ENCODE results near the gene CSK. TPM values are rescaled to one million over a fixed set of nuclear protein-coding genes. Genes with fewer than 3 reads are reported as not detected.

CSK gene
- polyA plus RNA-seq, 2 of the 4 experiments (the other 2 are of a cell fraction) = 17.8 to 63.0 TPM

DNA sequence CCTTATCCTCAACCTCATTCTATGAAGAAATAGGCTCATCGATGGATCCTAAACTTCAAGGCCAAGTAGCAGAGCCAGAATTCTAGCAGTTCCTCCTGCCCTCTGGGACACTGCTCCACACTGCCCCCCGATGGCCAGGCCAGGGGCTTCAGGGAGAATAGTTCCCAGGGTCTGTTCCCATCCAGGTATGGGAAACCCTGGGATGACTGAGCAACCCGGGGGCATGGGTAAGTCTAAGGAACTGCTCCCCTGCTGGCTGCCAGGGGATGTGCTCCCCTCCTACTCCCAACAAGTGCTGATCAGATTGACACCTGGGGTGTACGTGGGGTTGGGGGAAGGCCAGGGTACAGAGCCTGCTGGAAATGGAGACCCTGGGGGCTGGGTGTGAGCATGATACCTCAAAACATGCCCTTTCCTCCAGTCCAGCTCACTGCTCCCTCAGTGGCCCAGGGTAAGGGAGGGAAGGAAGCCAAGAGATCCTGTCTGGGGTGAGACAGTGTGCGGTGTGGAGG lies 53.5 kb downstream of the CSK start:
- TF ChIP-seq, protein P1, sequence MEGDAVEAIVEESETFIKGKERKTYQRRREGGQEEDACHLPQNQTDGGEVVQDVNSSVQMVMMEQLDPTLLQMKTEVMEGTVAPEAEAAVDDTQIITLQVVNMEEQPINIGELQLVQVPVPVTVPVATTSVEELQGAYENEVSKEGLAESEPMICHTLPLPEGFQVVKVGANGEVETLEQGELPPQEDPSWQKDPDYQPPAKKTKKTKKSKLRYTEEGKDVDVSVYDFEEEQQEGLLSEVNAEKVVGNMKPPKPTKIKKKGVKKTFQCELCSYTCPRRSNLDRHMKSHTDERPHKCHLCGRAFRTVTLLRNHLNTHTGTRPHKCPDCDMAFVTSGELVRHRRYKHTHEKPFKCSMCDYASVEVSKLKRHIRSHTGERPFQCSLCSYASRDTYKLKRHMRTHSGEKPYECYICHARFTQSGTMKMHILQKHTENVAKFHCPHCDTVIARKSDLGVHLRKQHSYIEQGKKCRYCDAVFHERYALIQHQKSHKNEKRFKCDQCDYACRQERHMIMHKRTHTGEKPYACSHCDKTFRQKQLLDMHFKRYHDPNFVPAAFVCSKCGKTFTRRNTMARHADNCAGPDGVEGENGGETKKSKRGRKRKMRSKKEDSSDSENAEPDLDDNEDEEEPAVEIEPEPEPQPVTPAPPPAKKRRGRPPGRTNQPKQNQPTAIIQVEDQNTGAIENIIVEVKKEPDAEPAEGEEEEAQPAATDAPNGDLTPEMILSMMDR (IDR thresholded peaks at IDR 0.05) = peak; percentile 72
- TF ChIP-seq RCOR1 (IDR thresholded peaks at IDR 0.05; ENCODE audit: low read depth, low read length) (no peak), CHD2 (IDR thresholded peaks at IDR 0.05; ENCODE audit: low read length, partially characterized antibody) (peak; percentile 13), RAD21 (conservative IDR thresholded peaks at IDR 0.05 in 1 of 2, IDR thresholded peaks at IDR 0.05 in 1 of 2) (peak; percentile 48 to 57; a peak in 4 of 5 replicates), SMC3 (IDR thresholded peaks at IDR 0.05) (peak; percentile 58)
- 39% methylated on average over 5 of the region's 5 CpGs for WGBS (ENCODE audit: missing lambda C conversion rate)
- no peak overlapping the region for H3K27ac ChIP-seq
- no peaks in the 10 kb centered on the region for H3K4me1 ChIP-seq
- DNase-seq (ENCODE audit: low read depth in 1 of 2, low spot score in 1 of 2) (peak; percentile 80 to 96), FAIRE-seq (peak; percentile 28), ATAC-seq (peak; percentile 70 to 91)
- ChIA-PET CTCF (interaction anchor here (0.7 to 66.7 kb wide), 4 partner anchors 9 to 115 kb away, joined by 3 to 1908 read pairs (median 10); partner anchors contain the start of genes CPLX3, CSK and LMAN1L), POLR2A (no interaction called here)
- H3K4me3 ChIP-seq = no peak overlapping the region
- no peaks in the 10 kb centered on the region for H3K9me3 ChIP-seq
- no peak overlapping the region for H3K4me2 ChIP-seq

DNA sequence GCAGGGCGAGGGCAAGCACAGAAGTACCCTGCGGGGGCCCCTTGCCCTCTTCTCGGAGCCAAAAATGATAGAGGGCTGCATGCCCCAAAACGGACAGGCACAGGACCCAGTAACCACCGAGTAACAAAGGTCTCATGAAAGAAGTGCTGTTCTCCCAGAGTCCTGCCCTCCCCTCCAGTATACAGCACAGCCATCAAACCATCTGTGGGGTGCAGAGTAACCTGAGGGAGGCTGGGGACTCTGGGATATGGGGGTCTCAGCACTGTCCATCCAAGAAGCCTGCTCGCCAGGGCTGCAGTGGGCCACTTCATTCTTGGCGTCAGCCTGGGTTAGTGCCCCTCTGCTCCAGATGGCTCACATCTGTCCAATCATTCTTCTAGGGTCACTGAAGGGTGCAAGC lies 55.0 kb downstream of the CSK start:
- H3K4me2 ChIP-seq = no peak overlapping the region
- 89% methylated on average over 7 of the region's 7 CpGs for WGBS (ENCODE audit: missing lambda C conversion rate)
- no peak for FAIRE-seq
- ChIA-PET CTCF (interaction anchor here (1.0 to 66.7 kb wide), 3 partner anchors 10 to 46 kb away, joined by 3 to 1908 read pairs (median 17); partner anchors contain the start of genes CPLX3, CSK and LMAN1L), POLR2A (no interaction called here)
- no peak for ATAC-seq
- H3K27ac ChIP-seq = no peak overlapping the region
- H3K4me3 ChIP-seq = no peak overlapping the region
- DNase-seq (ENCODE audit: low read depth in 1 of 2, low spot score in 1 of 2) = no peak
- H3K9me3 ChIP-seq = no peaks in the 10 kb centered on the region
- no peak for TF ChIP-seq CHD2 (IDR thresholded peaks at IDR 0.05; ENCODE audit: low read length, partially characterized antibody)
- no peak for TF ChIP-seq TFCP2L1 (CRISPR knock-in tag; IDR thresholded peaks at IDR 0.05)
- no peak for TF ChIP-seq FOSB (CRISPR knock-in tag; IDR thresholded peaks at IDR 0.05)
- TF ChIP-seq PHF8 (IDR thresholded peaks at IDR 0.05; ENCODE audit: borderline replicate concordance, low read depth) = no peak
- no peak for TF ChIP-seq MYC (IDR thresholded peaks at IDR 0.05; ENCODE audit: borderline replicate concordance, low read length)
- TF ChIP-seq HEYL (CRISPR knock-in tag; IDR thresholded peaks at IDR 0.05) = no peak
- TF ChIP-seq NFE2L2 (conservative IDR thresholded peaks at IDR 0.05; ENCODE audit: low read length) = no peak
- no peak for TF ChIP-seq BHLHE40 (IDR thresholded peaks at IDR 0.05; ENCODE audit: low read depth, low read length)
- no peak for TF ChIP-seq ZNF302 (CRISPR knock-in tag; IDR thresholded peaks at IDR 0.05)
- TF ChIP-seq HOXB13 (CRISPR knock-in tag; IDR thresholded peaks at IDR 0.05; ENCODE audit: low read depth) = no peak
- no peak for TF ChIP-seq ZSCAN20 (CRISPR knock-in tag; IDR thresholded peaks at IDR 0.05)
- TF ChIP-seq POLR2AphosphoS2 (conservative IDR thresholded peaks at IDR 0.05; ENCODE audit: low read length) = no peak
- TF ChIP-seq EHMT2 (IDR thresholded peaks at IDR 0.05; ENCODE audit: low read depth) = no peak
- peaks cover 5% of the 10 kb centered on the region for H3K4me1 ChIP-seq

DNA sequence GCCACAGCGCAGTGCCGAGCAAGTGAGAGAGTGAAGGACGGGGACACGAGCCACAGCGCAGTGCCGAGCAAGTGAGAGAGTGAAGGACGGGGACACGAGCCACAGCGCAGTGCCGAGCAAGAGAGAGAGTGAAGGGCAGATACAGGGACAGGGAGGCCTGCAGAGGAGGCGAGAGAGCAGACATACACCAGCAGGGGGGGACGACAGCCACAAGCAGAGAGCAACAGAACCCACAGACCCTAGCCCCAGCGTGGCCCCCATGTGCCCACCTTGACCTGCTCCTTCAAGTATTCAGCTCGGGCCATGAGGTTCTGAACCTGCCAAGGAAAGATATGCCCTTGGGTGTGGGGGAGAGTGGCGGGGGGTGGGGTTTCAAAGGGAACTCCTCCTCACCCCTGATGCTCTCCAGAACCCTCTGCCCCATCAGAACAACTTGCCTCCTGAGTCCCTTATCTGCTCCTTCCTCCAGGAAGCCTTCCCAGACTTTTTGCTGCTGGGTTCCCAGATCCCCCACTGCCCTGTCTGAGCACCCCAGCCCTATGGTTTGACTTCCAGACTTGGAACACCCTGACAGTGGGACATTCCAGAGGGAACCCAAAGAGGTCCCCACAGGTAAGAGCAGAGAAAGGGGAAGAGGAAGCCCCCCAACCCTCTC lies 55.7 kb downstream of the CSK start:
- Histone ChIP-seq H3K4me1 (peaks cover 10% of the 10 kb centered on the region), H3K4me2 (no peak overlapping the region), H3K9me3 (no peaks in the 10 kb centered on the region), H3K27ac (no peak overlapping the region), H3K4me3 (no peak overlapping the region)
- no peak for DNase-seq (ENCODE audit: low read depth in 1 of 2, low spot score in 1 of 2)
- ATAC-seq = peak in 1 of 2 experiments; percentile 10; a peak in 1 of 6 replicates
- WGBS (ENCODE audit: missing lambda C conversion rate) = 90% methylated on average over 15 of the region's 15 CpGs
- no peak for FAIRE-seq
- ChIA-PET POLR2A (no interaction called here), CTCF (interaction anchor here (0.6 to 66.7 kb wide), 5 partner anchors 11 to 113 kb away, joined by 3 to 1908 read pairs (median 6); partner anchors contain the start of genes CPLX3, CSK and LMAN1L)
- TF ChIP-seq EP300 (IDR thresholded peaks at IDR 0.05) (no peak), ZFP36 (IDR thresholded peaks at IDR 0.05; ENCODE audit: borderline replicate concordance, partially characterized antibody) (peak; percentile 45)
